Thoracic aorta endothelial cell (primary cell): ENCODE data around the gene NUP98. TPM values are rescaled to one million over a fixed set of nuclear protein-coding genes. Genes with fewer than 3 reads are reported as not detected.

ENCODE experiments used
- small RNA-seq: library from RNA; depleted of rRNA; stranded (forward); fragments of <200 nt; gene quantifications from one replicate; pipeline ENCODE3, GENCODE V24; 2012
- total RNA-seq: library from RNA; depleted of rRNA; stranded (reverse); fragments of >200 nt; gene quantifications from 2 replicates; pipeline ENCODE4 v1.2.3, GENCODE V29; 2012

The NUP98 gene
- total RNA-seq = 159 and 180 TPM in 2 replicates

DNA sequence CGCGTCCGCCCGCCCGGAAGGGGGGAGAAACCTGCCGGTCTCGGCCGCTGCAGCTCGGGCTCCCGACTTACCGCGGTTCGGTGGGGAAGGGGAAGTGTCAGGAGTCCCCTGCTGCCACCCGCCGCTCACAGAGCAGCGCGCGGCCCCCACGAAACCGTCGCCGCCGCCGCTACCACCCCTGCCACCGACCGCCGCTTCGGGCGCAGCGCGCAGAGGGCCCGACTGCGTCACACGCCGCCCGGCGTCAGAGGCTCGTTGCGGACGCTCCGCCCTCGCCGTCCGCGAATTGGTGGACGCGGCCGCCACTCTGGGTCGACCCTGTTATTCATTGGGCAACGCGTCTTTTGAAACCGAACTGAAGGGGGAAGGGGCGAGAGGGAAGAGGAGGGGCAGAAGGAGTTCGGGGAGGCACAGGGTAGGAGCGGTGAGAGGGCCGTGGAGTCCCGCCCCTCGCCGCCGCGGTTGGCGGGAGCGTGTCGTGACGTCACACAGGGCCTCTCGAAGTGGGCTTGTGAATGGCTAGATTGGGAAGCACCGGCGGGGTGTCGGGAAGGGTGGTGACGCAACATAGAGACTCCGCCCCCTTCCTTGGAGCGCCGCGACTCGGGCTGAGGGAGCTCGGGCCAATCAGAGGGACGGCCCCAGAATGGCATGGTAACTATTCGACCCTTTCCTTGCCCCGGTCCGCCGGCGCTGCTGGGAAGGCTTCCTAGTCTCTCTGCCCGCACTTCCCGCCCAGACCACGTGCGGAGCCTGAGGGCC lies at the start of gene NUP98:
TSS of gene NUP98 (minus strand) at position 226 of the 762 bp plus-strand sequence. CDS start 15,437 bp downstream, outside the sequence.

DNA sequence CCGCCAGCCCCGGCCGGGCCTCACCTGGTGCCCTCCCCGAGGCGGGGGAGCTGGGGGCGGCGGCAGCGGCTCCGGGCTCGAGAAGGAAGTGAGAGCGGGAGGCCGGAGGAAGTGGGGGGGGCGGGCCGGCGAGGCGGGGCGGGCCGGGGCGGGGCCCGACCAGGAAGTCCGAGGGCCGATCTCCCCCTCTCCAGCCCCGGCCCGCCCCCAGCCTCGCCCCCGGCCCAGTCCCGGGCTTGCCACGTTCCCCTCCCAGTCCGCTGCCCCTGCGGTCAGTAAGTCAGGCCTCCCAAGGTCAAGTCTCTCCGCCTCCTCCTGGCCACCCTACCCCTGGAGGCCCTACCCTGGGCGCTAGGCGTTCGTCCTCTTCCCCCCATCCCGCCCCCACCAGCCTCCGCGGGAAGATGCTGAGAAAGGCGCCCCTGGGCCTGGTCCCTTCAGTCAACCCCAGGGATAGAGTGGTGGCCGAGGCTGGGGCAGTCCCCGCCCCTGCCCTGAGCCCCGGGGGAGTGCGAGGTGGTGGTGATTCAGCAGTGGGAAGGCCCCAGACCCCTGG lies 43.6 kb upstream of the NUP98 start, which contains the start of gene RHOG:
TSS of gene RHOG (minus strand) at position 90 of the 556 bp plus-strand sequence. CDS start 12,821 bp downstream, outside the sequence.

DNA sequence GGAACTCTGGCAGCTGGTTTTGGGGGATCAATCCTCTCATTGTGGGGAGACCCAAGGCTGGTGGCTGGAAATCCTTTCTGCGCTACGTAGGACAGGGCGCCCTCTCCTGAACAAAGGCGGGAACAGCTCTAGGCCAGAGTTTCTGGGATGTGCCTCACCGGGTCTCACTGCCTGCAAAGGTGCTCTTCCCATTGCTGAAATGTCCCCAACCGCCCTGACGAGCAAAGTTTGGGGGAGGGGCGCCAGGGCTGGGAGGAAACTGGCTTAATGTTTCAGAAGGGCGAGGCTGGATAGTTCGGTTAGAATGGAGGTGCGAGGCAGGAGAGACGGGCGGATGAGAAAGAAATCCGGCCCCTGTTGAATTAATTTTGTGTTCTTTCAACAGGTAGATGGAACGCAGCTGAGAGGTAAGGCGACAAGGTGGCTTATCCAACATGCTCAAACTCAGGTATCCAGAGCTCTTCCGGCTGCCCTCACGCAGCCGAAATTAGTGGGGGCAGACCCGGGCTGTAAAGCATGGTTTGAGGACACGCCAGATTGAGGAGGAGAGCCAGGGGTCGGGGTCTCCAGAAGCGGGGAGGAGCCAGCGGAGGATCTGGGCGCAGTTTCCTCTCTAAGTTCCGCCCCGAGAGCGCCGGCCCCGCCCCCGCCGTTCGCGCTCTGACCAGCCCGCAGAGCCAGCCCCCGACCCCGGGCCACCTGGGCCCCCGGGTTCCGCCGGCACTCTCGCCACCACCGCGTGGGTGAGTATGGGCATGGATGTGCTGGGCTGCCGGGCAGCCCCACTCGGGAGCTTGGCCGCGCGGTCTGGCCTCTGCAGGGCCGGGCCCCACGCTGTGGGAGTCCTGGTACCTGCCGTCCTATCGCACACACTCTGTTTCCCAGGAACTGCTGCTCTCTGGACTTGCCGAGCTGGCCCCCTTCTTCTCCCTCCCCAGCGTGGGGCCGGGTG lies 10.8 kb upstream of the NUP98 start, which contains the start of gene PGAP2:
TSS of gene PGAP2 (plus strand) at position 652 of the 952 bp plus-strand sequence. CDS start 2,700 bp downstream, outside the sequence.

DNA sequence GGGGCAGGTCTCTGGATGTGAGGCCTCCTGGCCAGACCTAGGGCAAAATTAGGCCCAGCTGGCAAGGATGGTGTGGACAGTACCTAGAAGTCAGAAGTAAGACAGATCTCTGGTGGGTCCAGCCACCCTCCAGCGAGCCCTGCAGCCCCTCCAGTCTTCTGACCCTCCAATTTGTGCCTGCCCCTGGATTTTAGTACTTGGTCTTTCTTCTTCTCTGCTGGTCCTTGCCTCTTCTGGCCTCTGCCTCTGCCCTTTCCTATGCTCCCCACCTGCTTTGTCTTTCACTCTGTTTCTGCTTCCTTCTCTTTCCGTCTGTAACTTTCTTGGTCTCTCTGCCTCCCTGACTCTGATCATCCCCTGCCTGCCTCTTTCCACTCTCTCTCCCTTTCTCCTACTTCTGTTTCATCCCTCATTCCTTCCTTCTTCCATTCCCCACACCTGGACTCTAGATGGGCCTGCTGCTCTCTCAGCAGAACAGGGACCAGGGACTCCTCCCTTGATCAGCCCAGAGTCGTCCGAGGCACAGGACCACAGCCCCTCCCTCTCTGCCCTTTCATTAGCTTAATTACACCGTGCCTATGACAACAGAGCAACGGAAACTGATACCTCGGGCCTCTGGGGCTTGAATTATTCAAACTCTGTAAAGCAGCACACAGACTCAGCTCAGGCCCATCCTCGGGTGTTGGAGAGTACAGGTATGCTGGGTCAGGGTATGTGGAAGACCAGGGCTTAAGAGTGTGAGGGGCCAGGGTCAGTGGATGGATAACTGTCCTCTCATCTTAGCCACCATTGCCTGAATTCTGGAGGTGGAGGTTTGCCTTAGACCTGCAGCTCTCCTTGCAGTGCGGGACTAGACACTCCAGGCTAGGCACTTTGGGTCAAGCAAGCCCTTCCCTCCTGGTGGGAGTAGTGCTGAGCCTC lies 125.8 kb downstream of the NUP98 start, which contains the start of gene CHRNA10:
TSS of gene CHRNA10 (minus strand) at position 51 of the 921 bp plus-strand sequence. CDS start 72 bp downstream, outside the sequence.

DNA sequence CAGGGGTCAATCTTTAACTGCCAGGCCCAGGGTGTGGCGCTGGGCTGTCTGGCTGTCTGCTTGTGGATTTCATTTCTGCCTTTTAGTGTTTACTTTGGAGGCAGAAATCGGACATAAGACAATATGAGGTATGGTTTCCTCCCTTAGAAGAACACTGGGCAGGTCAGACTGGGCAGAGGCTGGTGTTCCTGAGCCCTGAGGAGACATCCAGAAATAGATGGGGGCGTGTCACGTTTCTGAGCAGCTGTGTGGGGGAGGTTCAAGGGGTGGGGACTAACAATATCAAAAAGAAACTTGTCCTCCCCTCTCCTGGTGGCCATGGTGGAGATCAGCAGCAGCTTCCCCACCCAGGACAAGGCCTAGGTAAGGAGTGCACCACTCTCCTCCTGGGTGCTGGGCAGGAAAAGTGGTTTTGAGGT lies 152.5 kb downstream of the NUP98 start, which contains the start of gene ART1:
TSS of gene ART1 (plus strand) at position 312 of the 419 bp plus-strand sequence. CDS start 14,086 bp downstream, outside the sequence.

DNA sequence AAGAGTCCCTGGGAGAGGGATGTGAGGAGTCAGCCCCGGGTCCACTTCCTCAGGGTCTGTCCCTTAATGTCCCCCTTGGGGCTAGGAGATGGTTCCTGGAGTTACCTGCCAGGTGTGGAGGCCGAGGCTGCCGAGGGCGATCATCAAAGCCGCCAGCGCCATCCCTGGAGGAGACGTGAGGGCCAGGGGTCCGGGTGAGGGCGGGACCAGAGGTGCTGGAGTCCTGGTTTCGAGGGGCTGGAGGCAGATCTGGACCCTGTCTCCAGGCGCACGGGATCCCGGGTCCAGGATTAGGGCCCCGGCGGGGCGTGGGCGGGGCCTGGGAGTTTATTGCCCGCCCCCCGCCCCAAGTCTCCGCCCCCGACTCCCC lies 155.7 kb downstream of the NUP98 start, which contains the start of gene ART5:
TSS of gene ART5 (minus strand) at position 292 of the 370 bp plus-strand sequence. CDS start at position 162, 130 bp downstream.

Small RNA genes lying within 50 kb of the gene (small RNA-seq; reads per million reads assigned to genes)
- gene RF00019 = not detected
- gene RNU6-1143P = not detected
- not detected for gene RNU7-50P

Other genes with a start within 250 kb of the NUP98 start
- 0.07 TPM in 1 of 2 replicates, not detected in the other for gene ART5, start 155.6 kb downstream of the NUP98 start, total RNA-seq
- gene ART1, start 152.4 kb downstream of the NUP98 start, total RNA-seq = not detected in 2 replicates
- 0.72 and 1.1 TPM in 2 replicates for gene CHRNA10, start 126.2 kb downstream of the NUP98 start, total RNA-seq
- 9.7 and 12.3 TPM in 2 replicates for gene PGAP2, start 11.0 kb upstream of the NUP98 start, total RNA-seq
- 17.3 and 23.0 TPM in 2 replicates for gene RHOG, start 43.4 kb upstream of the NUP98 start, total RNA-seq
- 27.4 and 28.5 TPM in 2 replicates for gene STIM1, start 58.1 kb upstream of the NUP98 start, total RNA-seq